Right forelimb (tissue), 1 donor: ENCODE measurements around the gene CFAP69.

Experiments used
- DNase-seq: peaks from one replicate; pipeline ENCODE4 v3.0.0-alpha.2; 2018

Gene CFAP69

GRCh38 chr7:90244909-90245851 lies at the start of gene CFAP69:
CFAP69 (plus strand) TSS chr7:90245174; CDS start chr7:90245425, 251 bp downstream.
- DNase-seq = peak; percentile 94

DNA sequence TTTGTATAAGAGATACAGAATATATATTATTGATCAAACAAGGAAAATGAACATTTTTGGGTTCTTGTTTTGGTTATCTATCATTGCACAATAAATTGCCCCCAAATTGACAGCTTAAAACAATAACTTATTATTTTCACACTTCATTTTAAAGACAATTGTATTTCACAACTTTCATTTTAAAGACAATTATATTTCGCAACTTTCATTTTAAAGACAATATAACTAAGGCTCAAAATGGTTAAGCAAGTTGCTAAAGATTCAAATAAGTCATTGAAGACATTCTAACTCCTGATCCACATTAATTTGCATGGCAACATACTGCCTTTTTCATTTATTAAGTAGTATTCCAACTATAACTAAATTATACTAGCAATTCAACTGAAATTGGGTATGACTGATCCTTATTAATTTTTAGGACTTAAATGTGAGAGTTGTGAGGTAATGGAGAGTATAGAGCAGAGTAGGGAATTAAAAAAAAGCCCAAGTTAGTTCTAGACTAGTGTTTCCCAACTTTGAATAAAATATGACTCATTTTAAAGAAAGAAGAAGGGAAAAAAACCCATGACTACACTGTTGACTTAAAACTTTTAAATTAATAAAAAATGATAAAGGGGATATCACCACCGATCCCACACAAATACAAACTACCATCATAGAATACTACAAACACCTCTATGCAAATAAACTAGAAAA lies 43.3 kb upstream of the CFAP69 start:
- no peak for DNase-seq

DNA sequence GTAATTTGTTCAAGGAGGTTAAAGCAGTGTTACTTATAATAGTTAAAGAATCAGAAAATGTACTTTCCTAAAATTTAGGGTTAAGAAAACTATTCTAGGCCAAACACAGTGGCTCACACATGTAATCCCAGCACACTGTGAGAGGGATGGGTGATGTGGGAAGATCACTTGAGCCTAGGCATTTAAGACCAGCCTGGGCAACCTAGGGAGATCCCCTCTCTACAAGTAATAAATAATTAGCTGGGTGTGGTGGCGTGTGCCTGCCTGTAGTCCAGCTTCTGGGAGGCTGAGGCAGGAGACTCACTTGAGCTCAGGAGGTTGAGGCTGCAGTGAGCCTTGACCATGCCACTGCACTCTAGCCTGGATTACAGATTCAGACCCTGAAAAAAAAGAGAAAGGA lies 37.0 kb upstream of the CFAP69 start:
- DNase-seq = no peak

GRCh38 chr7:90209776-90210175 lies 35.2 kb upstream of the CFAP69 start:
- no peak for DNase-seq

- DNase-seq = no peak
These were observed 34.5 kb upstream of the CFAP69 start for GRCh38 chr7:90210475-90210874.

GRCh38 chr7:90210981-90211380 lies 34.0 kb upstream of the CFAP69 start:
- DNase-seq = no peak

- DNase-seq = peak; percentile 94
These were observed 33.4 kb upstream of the CFAP69 start, which contains the start of gene STEAP2 for GRCh38 chr7:90211391-90212148. STEAP2 (plus strand) TSS chr7:90211740; CDS start chr7:90225083, 13,343 bp downstream.

DNA sequence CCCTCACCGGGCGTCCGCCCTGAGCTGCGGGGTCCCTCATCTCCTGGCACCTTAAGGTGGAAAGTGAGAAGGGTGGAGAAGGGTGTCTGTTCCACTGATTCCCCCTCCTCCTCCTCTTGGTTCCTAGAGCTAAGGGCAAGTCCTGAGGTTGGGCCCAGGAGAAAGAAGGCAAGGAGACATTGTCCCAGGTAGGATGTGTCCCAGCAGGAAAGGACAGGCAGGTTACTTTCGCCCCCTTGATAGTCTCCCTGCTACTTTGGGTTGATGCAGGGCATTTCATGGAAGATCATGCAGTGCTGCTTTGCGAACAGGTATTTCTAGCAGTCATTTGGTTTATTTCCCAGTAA lies 32.9 kb upstream of the CFAP69 start:
- DNase-seq = no peak

DNA sequence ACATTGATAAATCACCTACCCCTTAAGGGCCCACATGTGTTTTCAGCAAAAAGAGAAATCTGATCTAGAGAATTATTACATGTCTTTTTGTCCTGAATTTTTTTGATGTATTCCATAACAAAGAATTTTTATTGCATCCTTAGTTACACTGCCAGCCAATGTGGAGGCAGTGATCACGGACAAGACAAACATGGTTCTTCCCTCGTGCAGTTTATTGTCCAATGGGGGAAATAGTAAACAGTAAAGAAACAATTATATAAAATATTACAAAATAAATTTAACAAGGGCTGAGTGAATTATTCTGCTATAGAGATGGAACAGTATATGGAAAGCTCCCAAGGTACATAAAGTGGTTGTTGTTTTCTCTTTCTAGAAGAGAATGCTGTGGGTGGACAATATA lies 31.5 kb upstream of the CFAP69 start:
- DNase-seq = no peak

- no peak for DNase-seq
These were observed 28.8 kb upstream of the CFAP69 start for GRCh38 chr7:90216080-90216674.

DNA sequence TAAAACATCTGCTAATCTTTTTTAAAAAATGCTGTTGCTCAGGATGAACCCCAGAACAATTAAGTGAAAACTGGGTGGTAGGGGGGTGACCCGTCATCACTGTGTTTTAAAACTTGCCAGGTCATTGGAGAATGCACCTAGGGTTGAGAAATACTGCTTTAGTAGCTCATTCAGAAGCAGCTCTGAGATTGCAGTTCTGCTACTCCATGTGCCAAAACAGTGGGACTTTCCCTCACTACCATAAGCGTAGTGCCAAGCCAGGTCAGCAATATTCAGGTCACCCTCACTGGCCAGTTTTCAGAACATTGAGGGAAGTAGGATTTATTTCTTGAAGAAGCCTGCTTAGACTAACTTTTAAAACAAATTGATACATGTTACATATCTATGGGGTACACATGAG lies 28.2 kb upstream of the CFAP69 start:
- no peak for DNase-seq

DNA sequence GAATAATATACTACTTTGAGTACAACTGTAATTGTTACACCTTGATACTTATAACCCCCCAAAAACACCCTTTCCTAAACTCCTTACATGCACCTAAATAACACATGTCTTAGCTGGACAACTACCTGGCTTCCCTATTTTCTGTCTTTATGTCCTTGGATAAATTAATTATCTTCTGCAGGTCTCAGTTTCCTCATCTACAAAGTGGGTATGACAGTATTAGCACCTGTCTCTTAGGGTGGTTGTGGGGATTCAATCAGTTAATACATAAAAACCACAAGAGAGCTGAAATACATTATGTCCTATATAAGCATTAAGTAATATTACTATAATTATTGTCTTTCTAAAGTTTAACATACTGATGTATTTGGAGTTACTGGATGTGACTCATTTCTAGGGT lies 22.6 kb upstream of the CFAP69 start:
- DNase-seq = no peak

DNA sequence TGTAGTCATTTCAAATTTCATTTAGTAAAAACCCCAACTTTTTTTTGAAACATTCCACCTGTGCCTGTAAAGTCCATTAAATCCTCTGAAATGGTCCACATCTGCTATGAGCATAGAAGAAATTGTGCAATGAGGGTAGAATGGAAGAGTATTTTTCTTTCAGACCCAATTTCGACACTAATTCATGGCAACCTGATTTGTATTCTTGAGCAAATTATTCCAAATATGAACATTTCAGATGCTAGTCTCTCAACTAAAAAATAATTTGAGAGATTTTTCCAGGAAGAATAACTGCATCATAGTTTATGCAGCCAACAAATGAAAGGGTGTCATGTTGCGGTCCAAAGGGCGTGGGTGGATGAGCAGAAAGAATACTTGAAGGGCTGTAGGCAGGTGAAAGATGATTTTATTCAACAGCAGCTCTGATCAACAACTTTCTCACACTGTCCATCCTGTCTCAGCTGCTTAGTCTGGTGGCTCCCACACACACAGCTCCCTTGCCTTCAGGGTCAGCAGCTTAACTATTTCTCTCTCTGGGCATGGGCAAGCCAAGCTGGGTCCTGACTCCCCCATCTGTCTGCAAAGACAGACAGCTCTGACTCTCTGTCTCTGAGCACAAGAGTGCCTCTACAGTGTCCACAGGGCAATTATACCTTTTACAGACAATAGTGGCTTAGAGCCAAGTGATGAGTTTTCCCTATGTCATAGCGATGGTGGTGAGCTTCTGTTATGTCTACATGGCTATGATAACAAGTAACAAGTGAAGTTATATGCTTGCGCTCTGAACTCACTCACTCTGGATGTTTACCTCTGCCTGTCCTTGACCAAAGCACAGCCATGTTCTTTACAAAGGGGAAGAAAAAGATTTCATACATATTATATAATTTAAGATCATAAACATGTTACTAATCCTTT lies 21.9 kb upstream of the CFAP69 start:
- no peak for DNase-seq

DNA sequence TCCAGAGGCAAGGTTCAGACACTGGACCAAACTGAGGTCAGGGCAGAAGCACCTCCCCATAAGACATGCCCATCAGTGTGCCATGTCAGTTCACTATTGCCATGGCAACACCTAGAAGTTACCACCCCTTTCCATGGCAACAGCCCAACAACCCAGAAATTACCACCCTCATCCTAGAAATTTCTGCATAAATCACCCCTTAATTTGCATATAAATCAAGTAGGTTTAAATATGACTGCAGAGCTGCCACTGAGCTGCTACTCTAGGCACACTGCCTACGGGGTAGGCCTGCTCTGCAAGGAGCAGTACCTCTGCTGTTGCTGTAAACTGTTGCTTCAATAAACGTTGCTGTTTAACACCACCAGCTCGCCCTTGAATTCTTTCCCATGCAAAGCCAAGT lies 20.8 kb upstream of the CFAP69 start:
- no peak for DNase-seq

- DNase-seq = no peak
These were observed 19.8 kb upstream of the CFAP69 start for GRCh38 chr7:90225181-90225580.

DNA sequence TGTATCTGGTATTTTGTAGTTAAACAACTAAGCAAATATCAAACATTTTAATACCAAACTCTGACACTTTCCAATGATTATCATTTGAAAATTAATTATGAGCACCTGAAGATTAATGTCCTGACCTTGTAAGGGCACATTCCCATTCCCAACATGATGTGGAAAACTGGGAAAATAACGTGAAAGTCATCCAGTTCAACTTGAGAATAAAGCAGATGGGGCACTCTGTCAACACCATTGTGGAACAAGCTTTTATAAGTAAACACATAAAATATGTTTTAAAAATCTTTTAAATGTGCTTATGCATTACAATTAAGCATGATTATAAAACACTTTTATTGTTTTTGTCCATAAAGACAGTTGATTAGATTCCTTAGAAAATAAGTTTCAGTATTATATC lies 19.4 kb upstream of the CFAP69 start:
- DNase-seq = no peak

GRCh38 chr7:90227259-90227658 lies 17.7 kb upstream of the CFAP69 start:
- DNase-seq = no peak

- DNase-seq = no peak
These were observed 15.3 kb upstream of the CFAP69 start for GRCh38 chr7:90229682-90230081.

- no peak for DNase-seq
These were observed 14.1 kb upstream of the CFAP69 start for GRCh38 chr7:90230834-90231233.

DNA sequence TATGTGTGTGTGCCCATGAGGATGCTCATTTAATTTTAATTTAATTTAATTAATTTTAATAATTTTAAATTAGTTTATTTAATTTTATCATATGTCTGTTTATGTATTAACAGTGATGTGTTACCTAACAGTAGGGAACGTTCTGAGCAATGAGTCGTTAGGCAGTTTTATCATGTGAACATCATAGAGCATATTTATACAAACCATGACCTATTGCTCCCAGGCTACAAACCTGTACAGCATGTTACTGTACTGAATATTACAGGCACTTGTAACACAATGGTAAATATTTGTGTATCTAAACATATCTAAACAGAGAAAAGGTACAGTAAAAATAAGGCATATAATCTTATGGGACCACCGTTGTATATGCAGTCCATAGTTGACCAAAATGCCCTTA lies 13.7 kb upstream of the CFAP69 start:
- DNase-seq = no peak

GRCh38 chr7:90232430-90232829 lies 12.5 kb upstream of the CFAP69 start:
- no peak for DNase-seq

DNA sequence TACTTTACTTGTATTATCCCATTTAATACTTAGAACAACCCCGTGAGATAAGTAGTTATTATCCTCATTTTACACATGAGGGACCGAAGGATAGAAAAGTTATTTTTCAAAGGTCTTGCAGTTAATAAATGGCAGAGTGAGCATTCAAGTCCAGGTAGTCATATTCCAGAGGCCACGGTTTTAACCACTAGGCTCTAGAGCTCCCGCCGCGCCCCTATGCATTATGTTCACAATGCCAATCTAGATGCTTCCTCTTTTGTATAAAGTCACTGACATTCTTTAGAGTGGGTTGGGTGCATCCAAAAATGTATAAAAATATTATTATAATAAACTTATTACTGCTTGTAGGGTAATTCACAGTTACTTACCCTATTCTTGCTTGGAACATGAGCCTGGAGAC lies 11.4 kb upstream of the CFAP69 start:
- DNase-seq = no peak
